Right lobe of liver (tissue), 4 donors: ENCODE results near the gene RBSN.

Experiments used
- POLR2A ChIP-seq: fragments of 450-650 bp; IDR thresholded peaks from one replicate; pipeline ENCODE4 v1.6.1; 2017; ENCODE audit warnings: antibody characterized with exemption, mild to moderate bottlenecking
- TF ChIP-seq, protein P1 (sequence below), 4 donors: fragments of 200-600 bp in 3 of 4; fragments of 450-650 bp in 1 of 4; IDR thresholded peaks; one replicate each; pipeline versions ENCODE4 v1.5.1 to v1.8.0; 2016 to 2022; ENCODE audit warnings: antibody characterized with exemption in 4 of 4, mild to moderate bottlenecking in 2 of 4
- donor health status: DM: no; HTN: no; CAD: no.
- donor health status: DM: no; HTN: no; CAD: no.
- donor health status: DM: no; HTN: yes; CAD: no.

GRCh38 chr3:15063238-15063637 lies 35.7 kb downstream of the RBSN start:
- TF ChIP-seq POLR2A: no peak
- TF ChIP-seq, protein P1, sequence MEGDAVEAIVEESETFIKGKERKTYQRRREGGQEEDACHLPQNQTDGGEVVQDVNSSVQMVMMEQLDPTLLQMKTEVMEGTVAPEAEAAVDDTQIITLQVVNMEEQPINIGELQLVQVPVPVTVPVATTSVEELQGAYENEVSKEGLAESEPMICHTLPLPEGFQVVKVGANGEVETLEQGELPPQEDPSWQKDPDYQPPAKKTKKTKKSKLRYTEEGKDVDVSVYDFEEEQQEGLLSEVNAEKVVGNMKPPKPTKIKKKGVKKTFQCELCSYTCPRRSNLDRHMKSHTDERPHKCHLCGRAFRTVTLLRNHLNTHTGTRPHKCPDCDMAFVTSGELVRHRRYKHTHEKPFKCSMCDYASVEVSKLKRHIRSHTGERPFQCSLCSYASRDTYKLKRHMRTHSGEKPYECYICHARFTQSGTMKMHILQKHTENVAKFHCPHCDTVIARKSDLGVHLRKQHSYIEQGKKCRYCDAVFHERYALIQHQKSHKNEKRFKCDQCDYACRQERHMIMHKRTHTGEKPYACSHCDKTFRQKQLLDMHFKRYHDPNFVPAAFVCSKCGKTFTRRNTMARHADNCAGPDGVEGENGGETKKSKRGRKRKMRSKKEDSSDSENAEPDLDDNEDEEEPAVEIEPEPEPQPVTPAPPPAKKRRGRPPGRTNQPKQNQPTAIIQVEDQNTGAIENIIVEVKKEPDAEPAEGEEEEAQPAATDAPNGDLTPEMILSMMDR (IDR thresholded peaks at IDR 0.05): no peak
